Upper lobe of right lung (tissue), 1 donor: ENCODE measurements around the gene CHSY3. TPM values are rescaled to one million over a fixed set of nuclear protein-coding genes. Genes with fewer than 3 reads are reported as not detected.

ENCODE experiments used
- ATAC-seq: fragments of 200-7000 bp; cut with Tn5 transposase; one replicate; pipeline ENCODE4 v1.9.1; 2020; ENCODE audit warnings: mild to moderate bottlenecking, moderate library complexity
- DNase-seq: peaks from one replicate; pipeline ENCODE4 v3.0.0-alpha.2; 2020
- H3K27ac ChIP-seq: fragments of 200-600 bp; one replicate; pipeline ENCODE4 v1.8.0; 2022
- H3K27me3 ChIP-seq: fragments of 200-600 bp; one replicate; pipeline ENCODE4 v1.8.0; 2022; ENCODE audit warnings: mild to moderate bottlenecking
- H3K36me3 ChIP-seq: fragments of 200-600 bp; one replicate; pipeline ENCODE4 v1.8.0; 2022
- H3K4me1 ChIP-seq: fragments of 200-600 bp; one replicate; pipeline ENCODE4 v1.8.0; 2022
- H3K4me3 ChIP-seq: fragments of 200-600 bp; one replicate; pipeline ENCODE4 v1.8.0; 2022; ENCODE audit warnings: mild to moderate bottlenecking
- H3K9me3 ChIP-seq: fragments of 200-600 bp; one replicate; pipeline ENCODE4 v1.8.0; 2022
- CTCF ChIP-seq: fragments of 200-600 bp; IDR thresholded peaks from one replicate; pipeline ENCODE4 v1.8.0; 2022; ENCODE audit warnings: antibody characterized with exemption
- intact Hi-C: fragments of 100-400 bp; cut with DNase I; formaldehyde crosslinking; loops from one replicate; pipeline ENCODE4 v1.11.0; 2022
- total RNA-seq: library from RNA; stranded (reverse); fragmentation: NEBNext Ultra II Directional; extraction: Animal tissue kit (Norgen Biotek cat#: 25700); gene quantifications from one replicate; pipeline ENCODE4 v1.2.1, GENCODE V29; 2021
- donor health status: DM: no; HTN: yes; CAD: no; lungs with severe emphysema.

Gene CHSY3
- total RNA-seq, 1 donor from 2014 or later = 5.7 TPM

- Histone ChIP-seq H3K9me3 (no peaks in the 10 kb centered on the region), H3K4me1 (no peaks in the 10 kb centered on the region), H3K4me3 (no peak overlapping the region), H3K27ac (no peak overlapping the region), H3K27me3 (no peaks in the 10 kb centered on the region), H3K36me3 (no peaks in the 10 kb centered on the region)
- TF ChIP-seq CTCF = no peak
- DNase-seq = no peak
- ATAC-seq = no peak
- intact Hi-C loops = no loop called here
Observed at GRCh38 chr5:130021876-130022275, 117.6 kb downstream of the CHSY3 start.

GRCh38 chr5:130023604-130024003 is 119.3 kb downstream of the CHSY3 start:
- H3K27me3 ChIP-seq = no peaks in the 10 kb centered on the region
- H3K4me3 ChIP-seq = no peak overlapping the region
- no peak for TF ChIP-seq CTCF
- DNase-seq = no peak
- H3K27ac ChIP-seq = no peak overlapping the region
- no peak for ATAC-seq
- no peaks in the 10 kb centered on the region for H3K4me1 ChIP-seq
- no peaks in the 10 kb centered on the region for H3K9me3 ChIP-seq
- no peaks in the 10 kb centered on the region for H3K36me3 ChIP-seq
- intact Hi-C loops = no loop called here

GRCh38 chr5:130024006-130024405 is 119.7 kb downstream of the CHSY3 start:
- DNase-seq = no peak
- TF ChIP-seq CTCF = no peak
- Histone ChIP-seq H3K27ac (no peak overlapping the region), H3K9me3 (no peaks in the 10 kb centered on the region), H3K4me1 (no peaks in the 10 kb centered on the region), H3K27me3 (no peaks in the 10 kb centered on the region), H3K4me3 (no peak overlapping the region), H3K36me3 (no peaks in the 10 kb centered on the region)
- ATAC-seq = no peak
- intact Hi-C loops = no loop called here

- Histone ChIP-seq H3K4me3 (no peak overlapping the region), H3K27ac (no peak overlapping the region), H3K9me3 (no peaks in the 10 kb centered on the region), H3K27me3 (no peaks in the 10 kb centered on the region), H3K36me3 (no peaks in the 10 kb centered on the region), H3K4me1 (no peaks in the 10 kb centered on the region)
- ATAC-seq (no peak), DNase-seq (no peak)
- no peak for TF ChIP-seq CTCF
- intact Hi-C loops = no loop called here
Observed at GRCh38 chr5:130025511-130025910, 121.2 kb downstream of the CHSY3 start.

- peak; percentile 70 for ATAC-seq
- Histone ChIP-seq H3K9me3 (no peaks in the 10 kb centered on the region), H3K4me3 (no peak overlapping the region), H3K27me3 (no peaks in the 10 kb centered on the region), H3K27ac (no peak overlapping the region), H3K36me3 (no peaks in the 10 kb centered on the region), H3K4me1 (no peaks in the 10 kb centered on the region)
- intact Hi-C loops = no loop called here
- peak; percentile 56 for DNase-seq
- no peak for TF ChIP-seq CTCF
Observed at GRCh38 chr5:130032807-130033206, 128.5 kb downstream of the CHSY3 start.

- no peak for DNase-seq
- H3K4me3 ChIP-seq = no peak overlapping the region
- no peaks in the 10 kb centered on the region for H3K36me3 ChIP-seq
- intact Hi-C loops = no loop called here
- peak; percentile 61 for ATAC-seq
- TF ChIP-seq CTCF = no peak
- no peak overlapping the region for H3K27ac ChIP-seq
- H3K9me3 ChIP-seq = no peaks in the 10 kb centered on the region
- H3K27me3 ChIP-seq = no peaks in the 10 kb centered on the region
- no peaks in the 10 kb centered on the region for H3K4me1 ChIP-seq
Observed at GRCh38 chr5:130034566-130035210, 130.4 kb downstream of the CHSY3 start.
